Measurements from ENCODE around the gene ATL2.
"Not testable (repeated sequence)": the region's sequence is repeated elsewhere in the genome, so short reads cannot be mapped to it uniquely, and the experiment has no call there.

The ATL2 gene

GRCh38 chr2:38336621-38337020 is 40.5 kb downstream of the ATL2 start:
- in situ Hi-C loops (cut with MboI; ENCODE audit: low sequenced_read_pairs), result no loop called here

GRCh38 chr2:38330754-38331153 is 46.3 kb downstream of the ATL2 start:
- in situ Hi-C loops (cut with MboI; ENCODE audit: low sequenced_read_pairs), result no loop called here

- in situ Hi-C loops (cut with MboI; ENCODE audit: low sequenced_read_pairs), result no loop called here
Observed at GRCh38 chr2:38327580-38327979, 49.5 kb downstream of the ATL2 start.

- in situ Hi-C loops (cut with MboI; ENCODE audit: low sequenced_read_pairs), result no loop called here
Observed at GRCh38 chr2:38323623-38324022, 53.5 kb downstream of the ATL2 start.

- in situ Hi-C loops (cut with MboI; ENCODE audit: low sequenced_read_pairs), result no loop called here
Observed at GRCh38 chr2:38322224-38322914, 54.7 kb downstream of the ATL2 start.

GRCh38 chr2:38319240-38319639 is 57.8 kb downstream of the ATL2 start:
- in situ Hi-C loops (cut with MboI; ENCODE audit: low sequenced_read_pairs), result not testable (repeated sequence)

- in situ Hi-C loops (cut with MboI; ENCODE audit: low sequenced_read_pairs), result no loop called here
Observed at GRCh38 chr2:38317725-38318124, 59.3 kb downstream of the ATL2 start.

GRCh38 chr2:38315707-38316333 is 61.3 kb downstream of the ATL2 start:
- in situ Hi-C loops (cut with MboI; ENCODE audit: low sequenced_read_pairs), result no loop called here

- in situ Hi-C loops (cut with MboI; ENCODE audit: low sequenced_read_pairs), result no loop called here
Observed at GRCh38 chr2:38308821-38309220, 68.3 kb downstream of the ATL2 start.

GRCh38 chr2:38301969-38302702 is 74.9 kb downstream of the ATL2 start:
- in situ Hi-C loops (cut with MboI; ENCODE audit: low sequenced_read_pairs), result no loop called here

- in situ Hi-C loops (cut with MboI; ENCODE audit: low sequenced_read_pairs), result no loop called here
Observed at GRCh38 chr2:38301340-38301968, 75.6 kb downstream of the ATL2 start.

- in situ Hi-C loops (cut with MboI; ENCODE audit: low sequenced_read_pairs), result no loop called here
Observed at GRCh38 chr2:38298539-38298938, 78.5 kb downstream of the ATL2 start.

GRCh38 chr2:38296197-38296780 is 80.8 kb downstream of the ATL2 start:
- in situ Hi-C loops (cut with MboI; ENCODE audit: low sequenced_read_pairs), result no loop called here

- in situ Hi-C loops (cut with MboI; ENCODE audit: low sequenced_read_pairs), result no loop called here
Observed at GRCh38 chr2:38294597-38294996, 82.5 kb downstream of the ATL2 start.

GRCh38 chr2:38293152-38293865 is 83.8 kb downstream of the ATL2 start:
- in situ Hi-C loops (cut with MboI; ENCODE audit: low sequenced_read_pairs), result no loop called here

- in situ Hi-C loops (cut with MboI; ENCODE audit: low sequenced_read_pairs), result no loop called here
Observed at GRCh38 chr2:38290332-38290731, 86.7 kb downstream of the ATL2 start.

- in situ Hi-C loops (cut with MboI; ENCODE audit: low sequenced_read_pairs), result no loop called here
Observed at GRCh38 chr2:38284971-38285370, 92.1 kb downstream of the ATL2 start.

GRCh38 chr2:38281095-38281742 is 95.9 kb downstream of the ATL2 start:
- in situ Hi-C loops (cut with MboI; ENCODE audit: low sequenced_read_pairs), result no loop called here

GRCh38 chr2:38279201-38279600 is 97.9 kb downstream of the ATL2 start:
- in situ Hi-C loops (cut with MboI; ENCODE audit: low sequenced_read_pairs), result no loop called here

GRCh38 chr2:38278117-38278438 is 99.0 kb downstream of the ATL2 start:
- in situ Hi-C loops (cut with MboI; ENCODE audit: low sequenced_read_pairs), result not testable (repeated sequence)

Data from hTERT RPE-1 (cell line).